Neural cell (in vitro differentiated cells): ENCODE data around the gene AGBL1. TPM values are rescaled to one million over a fixed set of nuclear protein-coding genes. Genes with fewer than 3 reads are reported as not detected.

Source experiments
- H2AFZ ChIP-seq: fragments of 200-600, 300-800 bp; sonication (generic), shearing (Covaris generic); 2 replicates; pipeline ENCODE4 v1.6.0; 2014; ENCODE audit warnings: low read depth, mild to moderate bottlenecking, antibody characterized with exemption, low read length, moderate library complexity
- H3F3A ChIP-seq: fragments of 200-600 bp; shearing (Covaris generic); 2 replicates; pipeline ENCODE4 v1.6.1; 2016; ENCODE audit warnings: mild to moderate bottlenecking, moderate library complexity, mixed read lengths, antibody characterized with exemption, low read length; ENCODE audit not compliant: insufficient read depth, poor library complexity, severe bottlenecking
- H3K27ac ChIP-seq: fragments of 200-600, 300-800 bp; sonication (generic), shearing (Covaris generic); 2 replicates; pipeline ENCODE4 v1.5.1; 2014; ENCODE audit warnings: mild to moderate bottlenecking, low read length, moderate library complexity
- H3K27me3 ChIP-seq: fragments of 300-800, 200-600 bp; sonication (generic), shearing (Covaris generic); 2 replicates; pipeline ENCODE4 v1.6.0; 2014; ENCODE audit warnings: mild to moderate bottlenecking, low read depth, low read length, moderate library complexity; ENCODE audit not compliant: insufficient read depth
- H3K36me3 ChIP-seq: fragments of 300-800, 200-600 bp; sonication (generic), shearing (Covaris generic); 2 replicates; pipeline ENCODE4 v1.5.1; 2014; ENCODE audit warnings: mild to moderate bottlenecking, antibody characterized with exemption, low read length, moderate library complexity; ENCODE audit not compliant: insufficient read depth
- H3K4me2 ChIP-seq: fragments of 300-800, 200-600 bp; sonication (generic), shearing (Covaris generic); 2 replicates; pipeline ENCODE4 v1.6.0; 2014; ENCODE audit warnings: mild to moderate bottlenecking, low read length
- H3K4me3 ChIP-seq: fragments of 300-800, 200-600 bp; sonication (generic), shearing (Covaris generic); 2 replicates; pipeline ENCODE4 v1.5.1; 2014; ENCODE audit warnings: mild to moderate bottlenecking, low read length, moderate library complexity
- H3K79me2 ChIP-seq: fragments of 200-600 bp; shearing (Covaris generic); replicated peaks from 2 replicates; pipeline ENCODE4 v1.6.0; 2014; ENCODE audit warnings: mild to moderate bottlenecking, low read length, moderate library complexity; ENCODE audit not compliant: insufficient read depth
- H3K9ac ChIP-seq: fragments of 300-800, 200-600 bp; sonication (generic), shearing (Covaris generic); 2 replicates; pipeline ENCODE4 v1.6.1; 2016; ENCODE audit warnings: mild to moderate bottlenecking, low read length, mixed read lengths
- H3K9me2 ChIP-seq: fragments of 200-600 bp; shearing (Covaris generic); 2 replicates; pipeline ENCODE4 v1.6.1; 2016; ENCODE audit warnings: mild to moderate bottlenecking, low read length, mixed read lengths; ENCODE audit not compliant: insufficient read depth
- H3K9me3 ChIP-seq: fragments of 200-600, 300-800 bp; sonication (generic), shearing (Covaris generic); 2 replicates; pipeline ENCODE4 v1.6.1; 2016; ENCODE audit warnings: mild to moderate bottlenecking, mixed run types, low read length, moderate library complexity, mixed read lengths
- H4K20me1 ChIP-seq: fragments of 200-600 bp; shearing (Covaris generic); 2 replicates; pipeline ENCODE4 v1.6.1; 2016; ENCODE audit warnings: mild to moderate bottlenecking, mixed run types; ENCODE audit not compliant: insufficient read depth
- EP300 ChIP-seq: fragments of 450-650 bp; conservative IDR thresholded peaks from 2 replicates; pipeline ENCODE4 v1.6.1; 2014; ENCODE audit warnings: antibody characterized with exemption, mild to moderate bottlenecking, moderate library complexity; ENCODE audit not compliant: poor library complexity, severe bottlenecking
- EZH2 ChIP-seq: fragments of 200-600, 300-800 bp; shearing (Covaris generic), sonication (generic); IDR thresholded peaks from 2 replicates; pipeline ENCODE4 v1.6.1; 2014; ENCODE audit warnings: antibody characterized with exemption, low read length, borderline replicate concordance, mild to moderate bottlenecking; ENCODE audit not compliant: insufficient read depth, poor library complexity, severe bottlenecking
- MXI1 ChIP-seq: fragments of 450-650 bp; conservative IDR thresholded peaks from 2 replicates; pipeline ENCODE4 v1.6.1; 2014; ENCODE audit warnings: antibody characterized with exemption, mild to moderate bottlenecking; ENCODE audit not compliant: poor library complexity, severe bottlenecking
- POLR2AphosphoS5 ChIP-seq: IDR thresholded peaks from 2 replicates; pipeline ENCODE4 v1.6.1; 2012
- RAD21 ChIP-seq: fragments of 450-650 bp; conservative IDR thresholded peaks from 2 replicates; pipeline ENCODE4 v1.6.1; 2014; ENCODE audit warnings: antibody characterized with exemption, mild to moderate bottlenecking, moderate library complexity
- REST ChIP-seq: IDR thresholded peaks from 2 replicates; pipeline ENCODE4 v1.6.1; 2012; ENCODE audit warnings: borderline replicate concordance
- SMC3 ChIP-seq: fragments of 450-650 bp; conservative IDR thresholded peaks from 2 replicates; pipeline ENCODE4 v1.6.1; 2014; ENCODE audit warnings: antibody characterized with exemption, mild to moderate bottlenecking, moderate library complexity; ENCODE audit not compliant: poor library complexity
- TAF1 ChIP-seq: IDR thresholded peaks from 2 replicates; pipeline ENCODE4 v1.6.1; 2012; ENCODE audit warnings: low read depth
- polyA plus RNA-seq: library from polyadenylated mRNA; depleted of rRNA; stranded (reverse); fragments of >200 nt; gene quantifications from 2 replicates; pipeline ENCODE4 v1.2.3, GENCODE V29; 2014
- TF ChIP-seq, protein P1 (sequence below): fragments of 450-650 bp; IDR thresholded peaks from 2 replicates; pipeline ENCODE4 v1.5.1; 2014; ENCODE audit warnings: antibody characterized with exemption, mild to moderate bottlenecking, moderate library complexity; ENCODE audit not compliant: poor library complexity, severe bottlenecking

AGBL1 gene
- polyA plus RNA-seq, 1 donor from 2014 or later = 0.12 TPM

DNA sequence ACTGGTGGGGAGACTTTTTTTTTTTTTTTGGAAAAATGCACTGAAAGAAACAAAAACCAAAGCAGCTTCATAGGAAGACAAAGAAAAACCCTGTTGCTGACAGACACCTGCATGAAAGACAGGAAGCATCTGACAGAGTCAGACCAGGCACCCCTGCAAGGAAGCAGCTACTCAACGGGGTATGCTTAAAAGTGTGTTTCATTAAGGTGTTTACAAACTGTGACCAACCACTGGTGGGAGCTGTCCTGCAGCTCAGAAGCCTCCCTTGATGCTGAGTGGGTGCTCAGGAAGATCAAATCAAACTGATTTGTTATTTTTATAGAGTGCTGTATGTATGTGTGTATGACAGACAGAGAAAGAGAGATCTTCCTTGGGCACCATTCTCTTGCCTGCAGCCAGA is 34.7 kb upstream of the AGBL1 start:
- Histone ChIP-seq H3K9me3 (no peaks in the 10 kb centered on the region), H3K9me2 (no peaks in the 10 kb centered on the region), H4K20me1 (no peaks in the 10 kb centered on the region), H3K4me3 (no peak overlapping the region), H2AFZ (no peak overlapping the region), H3K27ac (no peak overlapping the region), H3K79me2 (no peaks in the 10 kb centered on the region), H3K36me3 (no peaks in the 10 kb centered on the region), H3K9ac (no peak overlapping the region), H3F3A (no peaks in the 10 kb centered on the region), H3K4me2 (no peak overlapping the region), H3K27me3 (no peaks in the 10 kb centered on the region)
- TF ChIP-seq REST (no peak), RAD21 (no peak), TAF1 (no peak), EP300 (no peak), POLR2AphosphoS5 (no peak), MXI1 (no peak), SMC3 (no peak), EZH2 (no peak)
- TF ChIP-seq, protein P1, sequence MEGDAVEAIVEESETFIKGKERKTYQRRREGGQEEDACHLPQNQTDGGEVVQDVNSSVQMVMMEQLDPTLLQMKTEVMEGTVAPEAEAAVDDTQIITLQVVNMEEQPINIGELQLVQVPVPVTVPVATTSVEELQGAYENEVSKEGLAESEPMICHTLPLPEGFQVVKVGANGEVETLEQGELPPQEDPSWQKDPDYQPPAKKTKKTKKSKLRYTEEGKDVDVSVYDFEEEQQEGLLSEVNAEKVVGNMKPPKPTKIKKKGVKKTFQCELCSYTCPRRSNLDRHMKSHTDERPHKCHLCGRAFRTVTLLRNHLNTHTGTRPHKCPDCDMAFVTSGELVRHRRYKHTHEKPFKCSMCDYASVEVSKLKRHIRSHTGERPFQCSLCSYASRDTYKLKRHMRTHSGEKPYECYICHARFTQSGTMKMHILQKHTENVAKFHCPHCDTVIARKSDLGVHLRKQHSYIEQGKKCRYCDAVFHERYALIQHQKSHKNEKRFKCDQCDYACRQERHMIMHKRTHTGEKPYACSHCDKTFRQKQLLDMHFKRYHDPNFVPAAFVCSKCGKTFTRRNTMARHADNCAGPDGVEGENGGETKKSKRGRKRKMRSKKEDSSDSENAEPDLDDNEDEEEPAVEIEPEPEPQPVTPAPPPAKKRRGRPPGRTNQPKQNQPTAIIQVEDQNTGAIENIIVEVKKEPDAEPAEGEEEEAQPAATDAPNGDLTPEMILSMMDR = no peak

DNA sequence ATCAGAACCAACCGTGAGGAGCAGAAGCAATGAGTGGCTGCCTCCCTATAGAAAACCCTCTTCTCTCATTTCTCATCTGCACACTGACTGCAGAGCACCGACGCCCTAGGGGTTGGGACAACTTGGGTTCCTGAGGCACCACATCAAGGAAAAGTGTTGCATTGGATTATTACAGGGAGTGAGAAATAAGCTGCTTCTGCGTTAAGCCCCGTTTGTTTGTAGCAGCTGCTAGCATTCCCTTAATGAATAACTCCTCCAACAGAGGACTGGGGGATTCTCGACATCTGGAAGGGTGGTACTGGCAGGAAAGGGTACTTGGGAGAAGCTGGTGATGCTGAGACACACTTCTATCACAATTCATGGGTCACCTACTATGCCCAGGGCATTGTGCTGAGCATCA is 25.3 kb upstream of the AGBL1 start:
- Histone ChIP-seq H3K9ac (no peak overlapping the region), H3K4me2 (no peak overlapping the region), H3F3A (no peaks in the 10 kb centered on the region), H4K20me1 (no peaks in the 10 kb centered on the region), H3K9me3 (no peaks in the 10 kb centered on the region), H3K27me3 (no peaks in the 10 kb centered on the region), H3K27ac (no peak overlapping the region), H3K36me3 (no peaks in the 10 kb centered on the region), H3K79me2 (no peaks in the 10 kb centered on the region), H3K4me3 (no peak overlapping the region), H3K9me2 (no peaks in the 10 kb centered on the region), H2AFZ (no peak overlapping the region)
- TF ChIP-seq EZH2 (no peak), EP300 (no peak), MXI1 (no peak), SMC3 (no peak), POLR2AphosphoS5 (no peak), REST (no peak), TAF1 (no peak), RAD21 (no peak)
- TF ChIP-seq, protein P1 = no peak
